ENCODE results near the gene TNS3.
"Not testable (repeated sequence)": the region's sequence is repeated elsewhere in the genome, so short reads cannot be mapped to it uniquely, and the experiment has no call there.

The TNS3 gene

GRCh38 chr7:47469846-47470245 lies 112.1 kb downstream of the TNS3 start:
- not testable (repeated sequence) for H3K9me3 Mint-ChIP-seq; H3K36me3 Mint-ChIP-seq (ENCODE audit: insufficient read depth); H3K4me1 Mint-ChIP-seq; H3K4me3 Mint-ChIP-seq; DNase-seq (ENCODE audit: low spot score in 2 of 2); ATAC-seq (replicated peaks; ENCODE audit: extremely low read depth, poor library complexity, severe bottlenecking); H3K27ac Mint-ChIP-seq (ENCODE audit: low read depth); H3K27me3 Mint-ChIP-seq

GRCh38 chr7:47466832-47467231 lies 115.1 kb downstream of the TNS3 start:
- no peaks in the 10 kb centered on the region for H3K36me3 Mint-ChIP-seq (ENCODE audit: insufficient read depth)
- DNase-seq (ENCODE audit: low spot score in 2 of 2) (no peak), ATAC-seq (replicated peaks; ENCODE audit: extremely low read depth, poor library complexity, severe bottlenecking) (no peak)
- no peak overlapping the region for H3K4me3 Mint-ChIP-seq
- H3K4me1 Mint-ChIP-seq: no peaks in the 10 kb centered on the region
- H3K27me3 Mint-ChIP-seq: no peaks in the 10 kb centered on the region
- H3K9me3 Mint-ChIP-seq: peaks cover 5% of the 10 kb centered on the region
- H3K27ac Mint-ChIP-seq (ENCODE audit: low read depth): no peak overlapping the region

GRCh38 chr7:47465191-47465590 lies 116.7 kb downstream of the TNS3 start:
- no peak for ATAC-seq (replicated peaks; ENCODE audit: extremely low read depth, poor library complexity, severe bottlenecking)
- H3K27me3 Mint-ChIP-seq: no peaks in the 10 kb centered on the region
- H3K36me3 Mint-ChIP-seq (ENCODE audit: insufficient read depth): no peaks in the 10 kb centered on the region

GRCh38 chr7:47464266-47464665 lies 117.6 kb downstream of the TNS3 start:
- H3K9me3 Mint-ChIP-seq: no peaks in the 10 kb centered on the region
- H3K27ac Mint-ChIP-seq (ENCODE audit: low read depth): no peak overlapping the region

More at GRCh38 chr7:47465191-47465590, 116.7 kb downstream of the TNS3 start:
- Mint-ChIP-seq H3K9me3 (peaks cover 5% of the 10 kb centered on the region), H3K4me1 (no peaks in the 10 kb centered on the region), H3K4me3 (no peak overlapping the region), H3K27ac (ENCODE audit: low read depth) (no peak overlapping the region)
- DNase-seq (ENCODE audit: low spot score in 2 of 2): no peak

GRCh38 chr7:47461746-47462145 lies 120.2 kb downstream of the TNS3 start:
- Mint-ChIP-seq H3K36me3 (ENCODE audit: insufficient read depth) (no peaks in the 10 kb centered on the region), H3K4me3 (no peak overlapping the region), H3K9me3 (no peaks in the 10 kb centered on the region), H3K4me1 (no peaks in the 10 kb centered on the region), H3K27ac (ENCODE audit: low read depth) (no peak overlapping the region), H3K27me3 (no peaks in the 10 kb centered on the region)
- ATAC-seq (replicated peaks; ENCODE audit: extremely low read depth, poor library complexity, severe bottlenecking) (no peak), DNase-seq (ENCODE audit: low spot score in 2 of 2) (no peak)

More at GRCh38 chr7:47464266-47464665, 117.6 kb downstream of the TNS3 start:
- Mint-ChIP-seq H3K4me3 (no peak overlapping the region), H3K4me1 (no peaks in the 10 kb centered on the region), H3K36me3 (ENCODE audit: insufficient read depth) (no peaks in the 10 kb centered on the region), H3K27me3 (no peaks in the 10 kb centered on the region)
- ATAC-seq (replicated peaks; ENCODE audit: extremely low read depth, poor library complexity, severe bottlenecking) (no peak), DNase-seq (ENCODE audit: low spot score in 2 of 2) (no peak)

- Mint-ChIP-seq H3K27ac (ENCODE audit: low read depth) (no peak overlapping the region), H3K27me3 (no peaks in the 10 kb centered on the region), H3K36me3 (ENCODE audit: insufficient read depth) (no peaks in the 10 kb centered on the region), H3K4me3 (no peak overlapping the region), H3K9me3 (no peaks in the 10 kb centered on the region), H3K4me1 (no peaks in the 10 kb centered on the region)
- DNase-seq (ENCODE audit: low spot score in 2 of 2) (no peak), ATAC-seq (replicated peaks; ENCODE audit: extremely low read depth, poor library complexity, severe bottlenecking) (no peak)
Observed at GRCh38 chr7:47461161-47461560, 120.8 kb downstream of the TNS3 start.

- H3K9me3 Mint-ChIP-seq: no peaks in the 10 kb centered on the region
- DNase-seq (ENCODE audit: low spot score in 2 of 2) (no peak), ATAC-seq (replicated peaks; ENCODE audit: extremely low read depth, poor library complexity, severe bottlenecking) (no peak)
- H3K4me1 Mint-ChIP-seq: no peaks in the 10 kb centered on the region
- no peaks in the 10 kb centered on the region for H3K27me3 Mint-ChIP-seq
- no peak overlapping the region for H3K4me3 Mint-ChIP-seq
- H3K36me3 Mint-ChIP-seq (ENCODE audit: insufficient read depth): no peaks in the 10 kb centered on the region
- no peak overlapping the region for H3K27ac Mint-ChIP-seq (ENCODE audit: low read depth)
Observed at GRCh38 chr7:47460251-47460989, 121.5 kb downstream of the TNS3 start.

- Mint-ChIP-seq H3K4me3 (no peak overlapping the region), H3K27me3 (no peaks in the 10 kb centered on the region), H3K36me3 (ENCODE audit: insufficient read depth) (no peaks in the 10 kb centered on the region), H3K27ac (ENCODE audit: low read depth) (no peak overlapping the region), H3K4me1 (no peaks in the 10 kb centered on the region), H3K9me3 (no peaks in the 10 kb centered on the region)
- no peak for ATAC-seq (replicated peaks; ENCODE audit: extremely low read depth, poor library complexity, severe bottlenecking)
- DNase-seq (ENCODE audit: low spot score in 2 of 2): no peak
Observed at GRCh38 chr7:47458486-47458885, 123.4 kb downstream of the TNS3 start.

GRCh38 chr7:47458057-47458456 lies 123.9 kb downstream of the TNS3 start:
- H3K4me3 Mint-ChIP-seq: no peak overlapping the region
- H3K4me1 Mint-ChIP-seq: no peaks in the 10 kb centered on the region
- no peaks in the 10 kb centered on the region for H3K9me3 Mint-ChIP-seq
- no peak for DNase-seq (ENCODE audit: low spot score in 2 of 2)
- H3K27ac Mint-ChIP-seq (ENCODE audit: low read depth): no peak overlapping the region
- no peaks in the 10 kb centered on the region for H3K36me3 Mint-ChIP-seq (ENCODE audit: insufficient read depth)
- no peak for ATAC-seq (replicated peaks; ENCODE audit: extremely low read depth, poor library complexity, severe bottlenecking)
- no peaks in the 10 kb centered on the region for H3K27me3 Mint-ChIP-seq

- H3K4me1 Mint-ChIP-seq: no peaks in the 10 kb centered on the region
- H3K27me3 Mint-ChIP-seq: no peaks in the 10 kb centered on the region
- no peaks in the 10 kb centered on the region for H3K9me3 Mint-ChIP-seq
- H3K36me3 Mint-ChIP-seq (ENCODE audit: insufficient read depth): no peaks in the 10 kb centered on the region
- no peak for DNase-seq (ENCODE audit: low spot score in 2 of 2)
- no peak overlapping the region for H3K27ac Mint-ChIP-seq (ENCODE audit: low read depth)
- H3K4me3 Mint-ChIP-seq: no peak overlapping the region
- no peak for ATAC-seq (replicated peaks; ENCODE audit: extremely low read depth, poor library complexity, severe bottlenecking)
Observed at GRCh38 chr7:47456210-47456955, 125.5 kb downstream of the TNS3 start.

- ATAC-seq (replicated peaks; ENCODE audit: extremely low read depth, poor library complexity, severe bottlenecking): no peak
- H3K4me3 Mint-ChIP-seq: no peak overlapping the region
- no peak for DNase-seq (ENCODE audit: low spot score in 2 of 2)
Observed at GRCh38 chr7:47455872-47456185, 126.1 kb downstream of the TNS3 start.

GRCh38 chr7:47454974-47455871 lies 126.7 kb downstream of the TNS3 start:
- Mint-ChIP-seq H3K4me1 (no peaks in the 10 kb centered on the region), H3K4me3 (no peak overlapping the region), H3K36me3 (ENCODE audit: insufficient read depth) (no peaks in the 10 kb centered on the region), H3K9me3 (no peaks in the 10 kb centered on the region), H3K27ac (ENCODE audit: low read depth) (no peak overlapping the region), H3K27me3 (no peaks in the 10 kb centered on the region)
- no peak for ATAC-seq (replicated peaks; ENCODE audit: extremely low read depth, poor library complexity, severe bottlenecking)
- DNase-seq (ENCODE audit: low spot score in 2 of 2): no peak

More at GRCh38 chr7:47455872-47456185, 126.1 kb downstream of the TNS3 start:
- Mint-ChIP-seq H3K27ac (ENCODE audit: low read depth) (no peak overlapping the region), H3K4me1 (no peaks in the 10 kb centered on the region), H3K9me3 (no peaks in the 10 kb centered on the region), H3K36me3 (ENCODE audit: insufficient read depth) (no peaks in the 10 kb centered on the region), H3K27me3 (no peaks in the 10 kb centered on the region)

Measured in central memory CD8-positive, alpha-beta T cell (primary cell).